ENCODE results near the gene PRPF40A. TPM values are rescaled to one million over a fixed set of nuclear protein-coding genes. Genes with fewer than 3 reads are reported as not detected.

Gene PRPF40A
- total and polyA plus RNA-seq, 2 experiments from 2014 or later: 101 to 125 TPM

- Histone ChIP-seq H3K27ac (peak overlapping the region; percentile 6), H3K4me1 (ENCODE audit: insufficient read depth) (no peaks in the 10 kb centered on the region), H3K79me2 (peaks cover 67% of the 10 kb centered on the region), H3K4me2 (peak overlapping the region; percentile 24), H3K9me2 (replicated peaks; ENCODE audit: insufficient read depth) (no peaks in the 10 kb centered on the region), H2AFZ (no peak overlapping the region), H4K20me1 (ENCODE audit: insufficient read depth, poor library complexity, severe bottlenecking) (peaks cover 5% of the 10 kb centered on the region), H3K27me3 (no peaks in the 10 kb centered on the region), H3K9me3 (ENCODE audit: low read depth) (no peaks in the 10 kb centered on the region), H3K4me3 (no peak overlapping the region), H3K36me3 (replicated peaks; ENCODE audit: insufficient read depth, low read depth) (no peaks in the 10 kb centered on the region)
- WGBS (ENCODE audit: low lambda C conversion rate, missing lambda C conversion rate): 82% methylated on average over 8 of the region's 8 CpGs
- peak; percentile 35 for DNase-seq (ENCODE audit: low spot score)
- TF ChIP-seq EZH2phosphoT487 (IDR thresholded peaks at IDR 0.05; ENCODE audit: low read depth, severe bottlenecking, unreplicated experiment) (no peak), CTCF (IDR thresholded peaks at IDR 0.05; ENCODE audit: poor library complexity) (no peak), EZH2 (IDR thresholded peaks at IDR 0.05; ENCODE audit: borderline replicate concordance) (no peak)
Observed at GRCh38 chr2:152694161-152694661, 23.1 kb downstream of the PRPF40A start.

DNA sequence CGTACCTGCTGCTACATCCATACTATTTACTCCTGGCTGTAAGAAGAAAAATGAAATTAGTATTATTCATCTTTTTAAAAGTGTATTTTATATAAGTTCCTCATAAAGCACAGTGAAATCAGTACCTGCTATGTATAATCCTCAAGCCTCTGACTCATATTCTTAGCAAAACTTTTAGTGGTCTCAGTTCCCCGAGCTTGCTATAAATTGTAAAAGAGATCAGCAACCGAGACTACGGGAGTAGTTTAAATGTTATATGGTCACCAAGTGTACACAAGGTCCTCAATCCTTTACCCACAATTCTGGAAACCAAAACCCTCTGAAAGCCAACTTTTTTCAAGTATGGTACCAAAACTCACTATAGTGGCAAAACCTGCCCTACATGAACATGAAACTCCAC is 24.2 kb downstream of the PRPF40A start:
- H3K36me3 ChIP-seq (replicated peaks; ENCODE audit: insufficient read depth, low read depth): no peaks in the 10 kb centered on the region
- WGBS (ENCODE audit: low lambda C conversion rate, missing lambda C conversion rate): 94% methylated on average over 4 of the region's 4 CpGs
- TF ChIP-seq CTCF (IDR thresholded peaks at IDR 0.05; ENCODE audit: poor library complexity): no peak
- H4K20me1 ChIP-seq (ENCODE audit: insufficient read depth, poor library complexity, severe bottlenecking): peaks cover 3% of the 10 kb centered on the region
- H3K79me2 ChIP-seq: peaks cover 64% of the 10 kb centered on the region
- no peak overlapping the region for H3K4me3 ChIP-seq
- H2AFZ ChIP-seq: no peak overlapping the region
- no peaks in the 10 kb centered on the region for H3K9me3 ChIP-seq (ENCODE audit: low read depth)
- DNase-seq (ENCODE audit: low spot score): no peak
- H3K9me2 ChIP-seq (replicated peaks; ENCODE audit: insufficient read depth): no peaks in the 10 kb centered on the region
- H3K27me3 ChIP-seq: no peaks in the 10 kb centered on the region
- no peak overlapping the region for H3K27ac ChIP-seq
- no peak overlapping the region for H3K4me2 ChIP-seq
- no peaks in the 10 kb centered on the region for H3K4me1 ChIP-seq (ENCODE audit: insufficient read depth)

DNA sequence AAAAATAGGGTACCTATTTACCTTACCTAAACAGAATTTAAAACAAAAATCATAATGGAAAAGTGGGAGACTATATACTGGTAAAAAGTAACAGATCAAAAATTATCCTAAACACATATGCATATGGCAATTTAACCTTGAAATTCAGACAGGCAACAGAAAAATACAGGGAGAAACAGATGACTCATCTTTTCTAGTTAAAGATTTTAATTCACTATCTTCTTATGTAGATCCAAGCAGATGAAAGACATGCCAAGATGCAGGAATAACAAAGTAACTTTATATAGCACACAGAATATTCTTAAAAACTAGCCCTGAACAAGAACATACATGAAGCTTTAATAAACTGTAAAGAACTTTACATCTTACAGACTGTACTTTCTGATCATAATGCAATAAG is 30.9 kb downstream of the PRPF40A start:
- no peak for DNase-seq (ENCODE audit: low spot score)
- no peaks in the 10 kb centered on the region for H3K27me3 ChIP-seq
- H3K36me3 ChIP-seq (replicated peaks; ENCODE audit: insufficient read depth, low read depth): no peaks in the 10 kb centered on the region
- H3K79me2 ChIP-seq: peaks cover 54% of the 10 kb centered on the region
- peaks cover 4% of the 10 kb centered on the region for H4K20me1 ChIP-seq (ENCODE audit: insufficient read depth, poor library complexity, severe bottlenecking)
- H3K9me2 ChIP-seq (replicated peaks; ENCODE audit: insufficient read depth): no peaks in the 10 kb centered on the region
- no peak overlapping the region for H3K27ac ChIP-seq
- no peak for TF ChIP-seq EZH2phosphoT487 (IDR thresholded peaks at IDR 0.05; ENCODE audit: low read depth, severe bottlenecking, unreplicated experiment)
- TF ChIP-seq CTCF (IDR thresholded peaks at IDR 0.05; ENCODE audit: poor library complexity): no peak
- no peak for TF ChIP-seq EZH2 (IDR thresholded peaks at IDR 0.05; ENCODE audit: borderline replicate concordance)
- H3K4me3 ChIP-seq: no peak overlapping the region
- no peak overlapping the region for H2AFZ ChIP-seq
- no peaks in the 10 kb centered on the region for H3K9me3 ChIP-seq (ENCODE audit: low read depth)
- no peak overlapping the region for H3K4me2 ChIP-seq
- no peaks in the 10 kb centered on the region for H3K4me1 ChIP-seq (ENCODE audit: insufficient read depth)

DNA sequence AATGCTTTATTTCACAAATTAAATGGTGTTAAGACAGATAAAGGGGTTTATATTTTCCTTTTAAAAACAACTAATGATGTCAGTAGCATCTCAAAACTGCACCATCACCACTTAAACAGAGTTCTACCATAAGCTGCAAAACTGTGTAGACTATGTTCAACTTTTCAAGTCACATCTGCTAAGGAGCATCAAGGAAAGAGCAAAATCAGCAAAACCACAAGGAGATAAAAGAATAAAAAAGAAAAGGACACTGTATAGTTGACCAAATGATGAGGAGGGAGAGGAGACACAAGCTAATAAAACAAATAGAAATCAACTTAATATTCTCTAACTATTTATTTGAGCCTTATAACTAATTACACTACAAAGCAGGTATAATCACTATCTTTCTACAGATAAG is 33.9 kb downstream of the PRPF40A start:
- Histone ChIP-seq H3K4me1 (ENCODE audit: insufficient read depth) (no peaks in the 10 kb centered on the region), H3K79me2 (peaks cover 45% of the 10 kb centered on the region), H3K4me3 (no peak overlapping the region), H4K20me1 (ENCODE audit: insufficient read depth, poor library complexity, severe bottlenecking) (peaks cover 4% of the 10 kb centered on the region), H3K36me3 (replicated peaks; ENCODE audit: insufficient read depth, low read depth) (no peaks in the 10 kb centered on the region), H3K9me2 (replicated peaks; ENCODE audit: insufficient read depth) (no peaks in the 10 kb centered on the region), H2AFZ (no peak overlapping the region), H3K4me2 (no peak overlapping the region), H3K27me3 (no peaks in the 10 kb centered on the region), H3K9me3 (ENCODE audit: low read depth) (no peaks in the 10 kb centered on the region), H3K27ac (no peak overlapping the region)
- no peak for DNase-seq (ENCODE audit: low spot score)
- TF ChIP-seq EZH2phosphoT487 (IDR thresholded peaks at IDR 0.05; ENCODE audit: low read depth, severe bottlenecking, unreplicated experiment) (no peak), EZH2 (IDR thresholded peaks at IDR 0.05; ENCODE audit: borderline replicate concordance) (no peak), CTCF (IDR thresholded peaks at IDR 0.05; ENCODE audit: poor library complexity) (no peak)
